Activated naive CD4-positive, alpha-beta T cell (primary cell): ENCODE measurements around the gene GSPT2.
"Not testable (repeated sequence)": the region's sequence is repeated elsewhere in the genome, so short reads cannot be mapped to it uniquely, and the experiment has no call there.

ENCODE experiments used
- DNase-seq, 4 experiments: peaks; one replicate each; lab custom pipeline; 2025; lab: John Stamatoyannopoulos, UW

GSPT2 gene

GRCh38 chrX:51743179-51743957 lies at the start of gene GSPT2:
GSPT2 (plus strand) TSS chrX:51743442; CDS start chrX:51743627, 185 bp downstream.
- peak; percentile 3 to 33 (median 10) for DNase-seq

GRCh38 chrX:51694254-51694653 lies 49.0 kb upstream of the GSPT2 start:
- no peak for DNase-seq

- DNase-seq, result no peak
Observed at GRCh38 chrX:51697397-51697796, 45.8 kb upstream of the GSPT2 start.

- not testable (repeated sequence) for DNase-seq
Observed at GRCh38 chrX:51710277-51711164, 32.7 kb upstream of the GSPT2 start, which contains the start of gene CENPVL1. CENPVL1 (plus strand) TSS chrX:51710512; CDS start chrX:51710512, 0 bp downstream.

- not testable (repeated sequence) for DNase-seq
Observed at GRCh38 chrX:51712943-51713647, 30.1 kb upstream of the GSPT2 start.

GRCh38 chrX:51728202-51728601 lies 15.0 kb upstream of the GSPT2 start:
- no peak for DNase-seq

- DNase-seq, result no peak
Observed at GRCh38 chrX:51737091-51737490, 6.2 kb upstream of the GSPT2 start.

- no peak for DNase-seq
Observed at GRCh38 chrX:51742586-51742985, 656 bp upstream of the GSPT2 start.

GRCh38 chrX:51747671-51748070 lies 4.4 kb downstream of the GSPT2 start:
- DNase-seq, result no peak

- DNase-seq, result no peak
Observed at GRCh38 chrX:51759055-51759839, 16.0 kb downstream of the GSPT2 start.

- no peak for DNase-seq
Observed at GRCh38 chrX:51760657-51761056, 17.4 kb downstream of the GSPT2 start.

- no peak for DNase-seq
Observed at GRCh38 chrX:51766546-51766945, 23.3 kb downstream of the GSPT2 start.

GRCh38 chrX:51776851-51777250 lies 33.6 kb downstream of the GSPT2 start:
- no peak for DNase-seq

- no peak for DNase-seq
Observed at GRCh38 chrX:51779306-51779705, 36.1 kb downstream of the GSPT2 start.

GRCh38 chrX:51795136-51795535 lies 51.9 kb downstream of the GSPT2 start:
- DNase-seq, result no peak
